Measurements from ENCODE around the gene ALDH3B2.

DNA sequence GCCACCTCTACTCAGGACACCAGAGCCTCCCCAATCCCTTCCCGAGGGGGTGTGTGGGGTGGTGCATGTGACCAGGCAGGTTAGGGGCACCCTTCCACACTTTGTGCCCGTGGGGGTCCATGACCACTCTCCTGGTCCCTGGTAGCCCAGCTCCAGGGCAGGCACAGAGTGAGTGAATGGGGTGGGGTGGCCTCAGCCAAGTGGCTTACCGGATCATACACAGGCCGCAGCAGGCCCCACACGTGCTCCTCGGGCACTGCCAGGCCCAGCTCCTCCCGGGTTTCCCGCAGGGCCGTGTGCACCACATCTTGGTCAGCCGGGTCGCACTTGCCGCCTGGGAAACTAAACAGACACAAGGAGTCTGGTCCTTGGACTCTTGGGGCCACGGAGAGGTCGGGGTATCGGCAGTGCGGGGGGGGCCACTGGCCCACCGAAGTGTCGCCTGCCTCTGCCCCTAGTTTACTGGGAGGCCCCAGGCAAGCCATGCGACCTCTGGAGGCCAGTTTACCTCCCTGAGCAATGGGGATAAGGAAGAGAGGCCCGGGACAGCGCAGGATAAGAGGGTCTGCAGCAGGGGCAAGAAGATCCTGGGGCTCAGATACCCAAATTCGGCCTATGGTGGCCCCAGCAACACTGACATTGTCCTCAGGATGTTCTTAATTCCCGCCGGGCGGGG lies 45.6 kb downstream of the ALDH3B2 start:
- TF ChIP-seq, protein P1, sequence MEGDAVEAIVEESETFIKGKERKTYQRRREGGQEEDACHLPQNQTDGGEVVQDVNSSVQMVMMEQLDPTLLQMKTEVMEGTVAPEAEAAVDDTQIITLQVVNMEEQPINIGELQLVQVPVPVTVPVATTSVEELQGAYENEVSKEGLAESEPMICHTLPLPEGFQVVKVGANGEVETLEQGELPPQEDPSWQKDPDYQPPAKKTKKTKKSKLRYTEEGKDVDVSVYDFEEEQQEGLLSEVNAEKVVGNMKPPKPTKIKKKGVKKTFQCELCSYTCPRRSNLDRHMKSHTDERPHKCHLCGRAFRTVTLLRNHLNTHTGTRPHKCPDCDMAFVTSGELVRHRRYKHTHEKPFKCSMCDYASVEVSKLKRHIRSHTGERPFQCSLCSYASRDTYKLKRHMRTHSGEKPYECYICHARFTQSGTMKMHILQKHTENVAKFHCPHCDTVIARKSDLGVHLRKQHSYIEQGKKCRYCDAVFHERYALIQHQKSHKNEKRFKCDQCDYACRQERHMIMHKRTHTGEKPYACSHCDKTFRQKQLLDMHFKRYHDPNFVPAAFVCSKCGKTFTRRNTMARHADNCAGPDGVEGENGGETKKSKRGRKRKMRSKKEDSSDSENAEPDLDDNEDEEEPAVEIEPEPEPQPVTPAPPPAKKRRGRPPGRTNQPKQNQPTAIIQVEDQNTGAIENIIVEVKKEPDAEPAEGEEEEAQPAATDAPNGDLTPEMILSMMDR (IDR thresholded peaks at IDR 0.05; ENCODE audit: poor library complexity), result no peak
- TF ChIP-seq EZH2phosphoT487 (IDR thresholded peaks at IDR 0.05; ENCODE audit: low read depth, severe bottlenecking, unreplicated experiment) (no peak), EZH2 (IDR thresholded peaks at IDR 0.05; ENCODE audit: borderline replicate concordance) (no peak)
